Measurements from ENCODE around the gene FBN2.

Gene FBN2

DNA sequence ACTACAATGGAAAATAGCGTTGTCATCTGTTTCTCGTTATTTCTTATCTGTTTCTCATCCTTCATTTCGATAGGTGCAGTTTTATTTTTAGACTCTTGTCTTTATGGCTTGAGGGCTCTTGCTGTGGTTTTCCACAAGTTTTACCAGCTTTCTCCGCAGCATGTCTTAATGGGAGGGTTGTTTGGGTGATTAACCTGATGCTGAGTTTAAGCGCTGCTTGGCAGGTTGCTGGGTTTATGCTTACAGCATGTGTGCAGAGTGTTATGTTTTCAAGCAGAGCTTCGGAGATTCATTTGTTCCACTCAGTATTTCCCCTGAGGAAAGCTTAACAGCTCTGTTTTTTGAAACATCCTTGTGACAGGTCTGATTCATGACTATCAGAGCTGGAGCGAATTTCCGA, 300.5 kb downstream of the FBN2 start:
- DNase-seq: no peak

DNA sequence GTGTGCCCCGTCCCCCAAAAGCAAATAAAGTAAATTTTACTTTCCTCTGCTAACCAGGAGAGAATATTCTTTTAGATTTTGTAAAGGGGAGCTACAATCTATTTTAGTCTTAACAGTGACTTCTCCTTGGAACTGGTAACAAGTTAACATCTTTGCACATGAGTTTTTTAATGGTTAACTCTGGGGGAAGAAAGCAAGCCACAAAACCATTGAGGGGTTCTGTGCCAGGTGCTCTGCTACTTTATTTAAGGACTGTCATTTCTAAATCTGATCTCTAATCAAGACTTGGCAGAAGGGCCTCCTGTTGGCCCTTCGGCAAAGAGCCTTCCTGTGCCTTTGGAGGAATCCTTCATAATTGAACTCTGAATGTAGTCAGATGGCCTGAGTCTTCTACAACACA, 301.0 kb downstream of the FBN2 start:
- no peak for DNase-seq

DNA sequence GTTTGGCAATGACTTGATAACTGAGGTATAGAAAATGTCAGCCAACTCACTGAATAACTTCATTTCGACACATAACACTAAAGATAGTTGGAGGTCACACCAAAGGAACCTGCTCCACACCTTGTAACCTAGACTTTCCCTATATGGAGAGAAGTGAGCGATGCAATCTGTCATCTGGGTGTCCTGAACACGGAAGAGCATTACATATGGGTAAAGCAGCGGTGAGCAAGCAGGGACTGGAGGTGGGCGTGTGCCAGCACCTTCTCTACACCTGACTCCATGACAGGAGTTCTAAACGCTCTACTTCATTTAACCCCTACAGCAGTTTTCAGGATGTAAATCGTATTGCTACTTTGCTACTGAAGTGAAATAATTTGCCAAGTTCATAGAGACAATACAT, 301.7 kb downstream of the FBN2 start:
- DNase-seq: no peak

DNA sequence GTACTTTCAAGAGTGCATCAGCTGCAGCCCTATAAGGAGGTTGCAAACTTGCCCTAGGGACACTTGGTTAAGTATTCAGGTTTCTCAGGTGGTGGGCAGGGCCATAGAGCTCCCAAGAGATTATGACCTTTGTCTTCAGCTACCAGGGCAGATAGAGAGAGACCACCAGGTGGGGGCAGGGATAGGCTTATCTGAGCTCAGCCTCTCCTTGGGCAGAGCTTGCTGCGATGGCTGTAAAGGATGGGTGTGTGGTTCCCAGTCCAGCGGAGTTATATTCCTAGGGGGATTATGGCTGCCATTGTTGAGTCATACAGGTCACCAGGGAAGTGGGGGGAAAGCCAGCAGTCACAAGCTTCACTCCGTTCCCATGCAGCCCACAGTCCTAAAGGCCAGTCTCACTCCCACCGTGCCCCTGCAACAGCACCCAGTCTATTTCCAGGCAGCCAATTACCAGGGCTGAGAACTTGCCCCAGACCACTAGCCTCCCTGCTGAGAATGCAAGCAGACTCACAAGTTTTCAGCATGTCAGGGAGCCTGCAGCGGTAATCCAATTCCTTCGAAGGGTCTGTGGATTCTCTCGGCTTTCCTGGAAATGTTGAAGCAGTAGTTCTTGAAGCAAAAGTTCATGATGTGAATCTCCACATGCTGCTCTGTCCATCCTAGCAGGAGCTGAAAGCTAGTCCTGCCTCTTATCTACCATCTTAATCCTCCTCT, 303.0 kb downstream of the FBN2 start:
- no peak for DNase-seq

DNA sequence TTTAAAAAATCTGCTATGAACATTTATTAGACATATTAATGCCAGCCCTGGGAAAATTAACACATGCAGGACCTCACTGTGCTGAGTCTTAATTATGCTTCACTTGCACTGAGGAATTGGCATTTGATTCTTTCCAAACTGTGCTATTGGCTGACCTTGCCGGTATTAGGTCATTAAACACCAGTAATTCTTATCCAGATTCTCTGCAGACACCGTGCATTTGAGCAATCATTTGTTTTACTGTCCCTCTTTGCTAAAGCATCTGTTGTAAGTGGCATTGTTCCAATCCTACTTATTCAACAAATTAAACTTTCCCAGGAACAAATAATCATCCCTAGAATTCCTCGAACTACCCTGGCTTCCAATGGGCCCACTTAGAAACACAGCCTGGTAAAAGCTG, 309.5 kb downstream of the FBN2 start:
- DNase-seq: no peak

DNA sequence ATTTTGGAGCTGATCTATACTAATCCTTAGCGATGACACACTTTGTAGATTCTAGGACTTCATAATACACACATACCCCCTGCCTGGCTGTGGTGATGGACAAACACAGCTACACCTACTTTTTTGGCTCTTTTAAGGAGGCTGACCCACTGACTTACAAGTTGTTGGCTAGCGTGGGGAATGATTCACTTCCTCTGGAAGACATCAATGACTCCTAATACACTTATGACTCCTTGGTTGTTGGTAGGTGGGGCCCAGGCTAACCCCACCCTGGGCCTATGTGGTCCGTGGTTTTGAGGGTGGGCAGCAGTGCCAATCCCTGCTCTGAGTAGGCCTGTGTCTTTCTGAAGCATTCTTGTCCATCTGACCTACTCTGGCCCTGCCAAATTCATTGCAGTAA, 310.0 kb downstream of the FBN2 start:
- no peak for DNase-seq

DNA sequence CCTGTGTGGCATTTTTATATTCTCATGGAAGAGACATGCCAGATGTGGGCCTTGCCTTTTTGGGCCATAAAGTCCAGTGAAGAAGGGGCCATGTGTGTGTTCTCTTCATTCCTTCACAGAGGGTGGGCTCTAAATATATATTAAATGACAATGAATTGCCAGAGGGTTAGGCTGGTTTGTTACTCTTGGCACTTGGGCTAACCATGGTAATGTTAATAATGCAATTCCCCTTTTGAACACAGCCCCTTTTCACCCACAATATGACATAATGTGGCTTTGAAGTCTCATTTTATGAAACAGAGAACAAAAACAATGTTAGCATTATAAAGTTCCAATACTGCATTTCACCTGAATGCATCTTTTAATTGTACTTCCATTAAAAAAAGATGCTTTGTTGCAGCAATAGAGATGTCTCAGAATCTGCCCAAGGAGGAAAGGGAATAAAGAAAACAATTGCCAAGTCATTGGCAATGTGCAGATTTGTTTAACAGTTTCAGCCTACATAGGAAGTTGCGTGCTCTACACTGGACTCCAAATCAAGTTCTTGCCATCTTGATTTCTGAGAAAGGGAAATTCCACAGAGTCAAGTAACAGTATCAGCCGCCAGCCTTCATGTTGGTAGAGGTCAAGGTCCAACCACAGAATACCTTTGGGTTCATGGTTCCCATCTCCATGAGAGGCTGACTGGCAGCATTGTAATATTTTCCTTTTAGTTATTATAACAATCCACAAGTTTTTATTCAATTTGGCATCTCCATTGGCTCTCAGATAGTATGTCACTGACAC, 312.6 kb downstream of the FBN2 start:
- DNase-seq: no peak

DNA sequence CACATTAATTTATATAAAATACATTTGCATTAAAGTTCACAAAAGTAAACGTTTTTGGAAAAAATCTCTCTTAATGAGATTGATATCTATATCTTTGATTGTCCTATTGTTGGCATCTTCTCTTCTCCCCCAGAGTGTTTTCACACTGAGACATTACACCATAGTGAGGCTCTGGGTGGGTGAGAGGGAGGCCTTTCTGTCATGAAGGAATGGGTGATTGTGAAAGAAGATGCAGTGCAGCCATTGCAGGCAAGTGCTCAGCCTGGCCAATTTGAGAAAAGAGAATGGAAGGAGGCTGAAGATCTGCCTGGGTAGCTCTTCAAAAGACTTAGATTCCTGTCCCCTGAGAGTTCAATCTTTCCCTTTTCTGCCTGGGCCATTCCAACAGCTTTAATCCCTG, 313.7 kb downstream of the FBN2 start:
- no peak for DNase-seq

DNA sequence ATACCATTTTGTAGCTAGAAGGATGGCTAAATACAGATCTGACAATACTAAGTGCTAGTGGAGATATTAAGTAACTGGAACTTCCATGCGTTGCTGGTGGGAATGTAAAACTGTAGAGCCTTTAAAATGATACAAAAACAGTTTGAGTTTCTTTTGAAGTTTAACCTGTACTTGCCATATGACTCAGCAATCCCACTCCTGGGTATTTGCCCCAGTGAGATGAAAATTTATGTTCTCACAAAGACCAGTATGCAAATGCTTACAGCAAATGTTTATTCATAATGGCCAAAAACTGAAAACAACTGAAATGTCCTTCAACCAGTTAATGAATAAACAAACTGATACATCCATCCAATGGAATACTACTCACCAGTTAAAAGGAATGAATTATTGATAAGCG, 317.2 kb downstream of the FBN2 start:
- no peak for DNase-seq

DNA sequence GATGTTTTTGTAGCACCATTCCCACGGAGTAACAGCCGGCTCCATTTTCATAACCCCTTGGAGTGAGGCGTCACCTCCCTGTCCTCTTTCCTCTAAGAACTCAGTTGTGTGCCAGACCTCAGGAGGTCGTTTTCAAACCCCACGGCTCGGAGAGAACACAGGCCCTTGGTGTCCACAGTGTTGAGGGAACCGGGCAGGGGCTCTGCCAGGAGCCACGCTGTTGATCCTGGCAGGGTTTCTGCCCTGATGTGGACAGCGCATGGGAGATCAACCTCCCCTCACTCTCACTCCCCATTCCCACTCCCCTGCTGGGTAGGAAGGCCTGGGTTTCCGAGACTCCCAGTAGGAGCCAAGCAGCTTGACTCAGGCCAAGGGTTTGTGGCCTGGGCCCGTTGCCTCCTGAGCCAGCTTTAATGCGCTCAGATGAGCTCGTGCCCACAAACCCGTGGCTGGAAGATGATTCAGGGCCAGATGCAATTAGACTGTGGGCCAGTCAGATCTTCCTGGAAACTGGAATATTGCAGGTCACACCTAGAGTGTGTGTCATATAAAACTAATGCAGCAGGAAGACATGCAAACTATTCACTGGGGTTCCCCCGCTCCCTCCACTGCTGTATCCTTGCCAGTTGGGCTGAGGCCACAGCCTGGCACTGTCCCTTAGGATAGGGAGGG, 321.0 kb downstream of the FBN2 start:
- DNase-seq: no peak

DNA sequence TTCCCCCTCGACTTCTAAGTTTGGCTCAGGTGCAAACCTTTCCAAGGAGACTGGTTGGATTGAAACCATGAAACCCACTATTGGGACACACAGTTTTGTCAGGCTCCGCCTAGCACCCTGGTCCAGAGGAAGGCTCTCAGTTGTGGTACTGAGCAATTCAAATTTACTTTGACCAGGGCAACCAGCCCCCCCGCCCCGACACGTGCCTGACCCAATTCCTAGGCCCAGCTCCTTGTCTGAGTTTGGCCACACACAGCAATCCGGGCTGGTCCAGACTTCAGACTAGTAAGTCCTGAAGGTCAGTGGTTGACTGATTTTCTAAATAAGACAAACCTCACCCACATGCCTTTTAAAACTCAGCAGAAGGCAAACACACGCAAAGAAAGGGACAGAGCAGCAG, 321.8 kb downstream of the FBN2 start:
- DNase-seq: no peak

DNA sequence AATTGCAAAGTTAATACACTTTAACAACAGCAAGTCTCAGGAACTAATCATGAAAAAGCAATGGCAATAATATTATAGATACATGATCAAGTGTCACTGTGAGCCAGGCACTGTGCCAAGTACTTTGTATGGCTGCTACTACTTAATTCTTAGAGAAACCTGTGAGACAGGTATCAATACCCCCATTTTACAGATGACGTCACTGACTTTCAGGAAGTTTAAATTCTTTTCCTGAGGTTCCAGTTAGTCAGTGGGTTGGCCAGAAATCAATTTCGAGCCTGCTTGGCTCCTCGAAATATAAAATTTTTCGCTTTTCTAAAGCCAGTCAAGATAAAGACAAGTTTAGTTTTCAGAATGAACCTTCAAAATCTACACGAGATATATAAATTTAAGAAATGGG, 324.2 kb downstream of the FBN2 start:
- DNase-seq: no peak

DNA sequence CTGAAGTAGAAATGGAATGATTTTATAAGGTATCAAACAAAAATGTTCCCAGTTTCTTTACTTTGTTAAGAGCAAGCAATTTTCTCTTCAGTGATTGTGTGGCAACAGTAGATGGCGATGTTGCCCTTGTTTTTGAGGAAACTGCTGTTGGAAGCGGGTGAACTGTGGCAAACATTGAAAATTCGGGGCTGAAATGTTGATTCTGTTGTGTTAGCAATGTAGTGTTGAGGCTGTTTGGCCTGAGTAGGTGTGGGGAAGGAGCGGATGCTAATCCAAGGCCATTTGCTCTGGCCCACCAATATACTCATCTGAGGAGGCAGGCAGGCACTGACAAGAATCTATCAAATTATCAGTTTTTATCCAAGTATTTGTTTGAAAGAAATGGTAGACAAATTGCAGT, 324.7 kb downstream of the FBN2 start:
- DNase-seq: peak in 4 of 6 experiments; percentile 1 to 23 (median 12)

DNA sequence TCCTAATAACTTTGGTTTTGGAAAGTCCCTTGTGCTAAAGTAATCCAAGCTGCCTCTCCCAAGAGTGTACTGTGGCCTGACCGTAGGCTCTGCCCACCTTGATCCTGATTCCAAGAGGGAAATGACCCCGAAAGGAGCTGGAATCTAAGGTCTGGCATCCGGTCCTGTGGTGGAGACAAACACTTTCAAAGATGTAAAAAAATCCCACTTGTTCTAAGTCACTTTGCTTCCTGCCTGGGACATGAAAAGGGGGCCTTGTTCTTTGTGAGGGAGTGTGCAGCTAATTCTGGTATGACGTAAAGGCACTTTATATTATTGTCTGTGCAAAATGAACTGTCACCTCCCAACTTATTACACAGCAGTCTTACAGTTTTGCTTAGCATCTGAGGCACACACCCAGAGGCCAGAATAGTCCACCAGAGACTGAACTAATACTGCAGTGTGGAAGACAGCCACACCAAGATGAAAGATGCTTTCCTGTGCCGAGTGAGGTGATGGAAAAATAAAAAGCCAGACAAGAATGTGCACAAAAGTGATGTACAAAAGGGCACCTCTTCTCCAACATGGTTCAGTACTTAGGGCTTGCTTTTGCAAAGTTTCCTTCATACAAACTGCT, 325.7 kb downstream of the FBN2 start:
- DNase-seq: no peak

DNA sequence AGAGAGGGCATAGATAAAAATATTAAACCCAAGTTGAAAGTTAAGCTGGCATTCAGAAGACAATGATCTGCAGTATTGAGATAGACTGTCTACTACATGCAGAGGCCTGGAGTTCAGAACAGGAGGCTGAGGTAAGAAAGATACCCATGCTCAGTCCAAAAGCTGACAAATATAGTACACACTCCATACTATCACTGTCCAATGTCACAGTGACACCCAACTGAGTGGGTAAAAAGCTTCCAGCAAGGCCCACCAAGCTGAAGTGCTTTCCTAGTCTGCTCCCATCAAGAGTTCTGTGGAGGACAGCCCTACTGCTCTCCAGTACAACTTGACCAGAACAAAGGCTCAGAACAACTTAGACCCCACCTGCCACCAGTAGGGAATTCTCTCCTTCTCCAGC, 329.6 kb downstream of the FBN2 start:
- no peak for DNase-seq

Data from stimulated activated naive CD4-positive, alpha-beta T cell (primary cell).